Tibial artery (tissue), 4 donors: ENCODE data around the gene HADHA.

Experiments
- DNase-seq, 2 donors: peaks; one replicate each; pipeline ENCODE4 v3.0.0-alpha.2; 2019
- H3K27ac ChIP-seq, 2 donors: fragments of 200-600 bp; sonication (generic) in 1 of 2; 1 replicate in 1 of 2; 2 replicates in 1 of 2; pipeline ENCODE4 v1.5.1; 2018 to 2019; ENCODE audit warnings: mild to moderate bottlenecking in 1 of 2
- H3K27me3 ChIP-seq, 2 donors: fragments of 200-600 bp; sonication (generic) in 1 of 2; one replicate each; pipeline versions ENCODE4 v1.5.1 to v1.6.0; 2016 to 2019
- H3K36me3 ChIP-seq, 3 donors: fragments of 200-600 bp; sonication (generic) in 2 of 3; one replicate each; pipeline ENCODE4 v1.5.1; 2016 to 2019; ENCODE audit warnings: mild to moderate bottlenecking in 2 of 3
- H3K4me1 ChIP-seq, 4 donors: fragments of 200-600 bp; sonication (generic) in 2 of 4; 1 replicate in 3 of 4; 2 replicates in 1 of 4; pipeline ENCODE4 v1.5.1; 2016 to 2019
- H3K4me3 ChIP-seq, 2 donors: fragments of 200-600 bp; sonication (generic) in 1 of 2; 1 replicate in 1 of 2; 2 replicates in 1 of 2; pipeline ENCODE4 v1.5.1; 2018 to 2019; ENCODE audit warnings: mild to moderate bottlenecking in 2 of 2
- H3K9me3 ChIP-seq, 3 donors: fragments of 200-600 bp; sonication (generic) in 1 of 3; one replicate each; pipeline ENCODE4 v1.5.1; 2016 to 2019
- CTCF ChIP-seq, 2 experiments: fragments of 200-600 bp in 1 of 2; fragments of 450-650 bp in 1 of 2; IDR thresholded peaks; one replicate each; pipeline ENCODE4 v1.5.1; 2017 to 2019; ENCODE audit warnings: antibody characterized with exemption in 2 of 2, mild to moderate bottlenecking in 1 of 2, moderate library complexity in 1 of 2
- intact Hi-C: fragments of 100-400 bp; cut with DNase I; formaldehyde crosslinking; loops from one replicate; pipeline ENCODE4 v1.15.0; 2023; ENCODE audit warnings: low total_unique reads

The HADHA gene

DNA sequence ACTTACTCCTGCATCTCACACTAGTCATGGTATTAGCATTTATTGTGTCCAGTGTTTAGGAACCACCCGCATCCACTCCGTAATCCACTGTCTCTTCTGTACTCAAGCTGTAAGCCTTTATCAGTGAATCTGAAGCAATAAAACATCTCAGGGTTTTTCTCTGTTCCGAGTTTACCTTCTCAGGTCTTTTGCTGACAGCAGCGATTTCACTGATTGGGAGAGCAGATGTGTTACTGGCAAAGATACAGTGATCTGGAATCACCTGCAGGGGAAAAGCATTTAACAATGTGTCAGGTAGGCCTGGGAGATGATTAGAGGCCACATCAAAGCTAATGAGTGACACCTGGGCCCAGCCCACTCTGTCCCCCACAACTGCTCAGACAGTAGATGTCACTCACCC is 46.9 kb downstream of the HADHA start:
- no peaks in the 10 kb centered on the region for H3K27me3 ChIP-seq
- H3K9me3 ChIP-seq, result no peaks in the 10 kb centered on the region
- no peak overlapping the region for H3K27ac ChIP-seq
- intact Hi-C loops, result no loop called here
- no peak for DNase-seq
- H3K36me3 ChIP-seq, result peaks cover 83 to 100% (median 86%) of the 10 kb centered on the region in 3 donors
- H3K4me3 ChIP-seq, result no peak overlapping the region
- H3K4me1 ChIP-seq, result no peaks in the 10 kb centered on the region
- no peak for TF ChIP-seq CTCF (IDR thresholded peaks at IDR 0.05)

GRCh38 chr2:26196683-26197418 is 47.6 kb downstream of the HADHA start:
- no peak overlapping the region for H3K27ac ChIP-seq
- no peaks in the 10 kb centered on the region for H3K9me3 ChIP-seq
- no peak for TF ChIP-seq CTCF (IDR thresholded peaks at IDR 0.05)
- intact Hi-C loops, result no loop called here
- H3K4me1 ChIP-seq, result no peaks in the 10 kb centered on the region
- H3K4me3 ChIP-seq, result no peak overlapping the region
- no peak for DNase-seq
- H3K36me3 ChIP-seq, result peaks cover 80 to 100% (median 81%) of the 10 kb centered on the region in 3 donors
- no peaks in the 10 kb centered on the region for H3K27me3 ChIP-seq

- intact Hi-C loops, result no loop called here
- DNase-seq, result no peak
- H3K36me3 ChIP-seq, result peaks cover 64 to 100% (median 83%) of the 10 kb centered on the region in 3 donors
These were observed 49.1 kb downstream of the HADHA start for GRCh38 chr2:26195040-26195984.

DNA sequence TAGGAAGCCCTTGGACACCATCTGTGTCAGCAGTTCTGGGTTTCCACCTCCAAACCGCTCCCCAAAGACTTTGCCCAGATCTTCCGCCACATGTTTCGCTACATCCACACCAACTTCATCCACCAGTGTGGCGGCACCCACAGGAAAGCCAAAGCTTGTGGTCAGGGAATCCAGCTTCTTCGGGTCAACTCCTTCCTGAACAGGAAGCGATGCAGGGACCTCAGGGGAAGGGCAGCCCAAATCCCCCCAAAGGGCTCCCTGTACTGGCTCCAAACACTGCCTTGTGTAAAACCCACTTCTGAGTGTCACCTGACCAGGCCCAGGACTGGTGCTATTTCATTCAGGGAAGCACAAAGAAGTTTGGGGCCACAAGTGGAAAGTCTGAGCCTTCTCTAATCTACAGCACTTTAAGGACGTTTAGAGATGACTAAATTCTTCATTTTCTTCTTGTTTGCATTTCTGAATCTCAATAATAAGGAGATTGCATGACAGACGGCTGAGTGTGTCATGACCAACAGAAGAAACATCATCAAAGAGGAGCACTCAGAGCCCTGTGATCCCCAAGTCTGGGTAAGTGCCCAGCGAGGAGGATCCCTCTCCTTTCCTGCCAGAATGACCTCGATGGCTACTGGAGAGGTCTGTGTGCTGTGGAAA is 50.7 kb downstream of the HADHA start:
- Histone ChIP-seq H3K4me3 (no peak overlapping the region), H3K4me1 (no peaks in the 10 kb centered on the region), H3K27me3 (no peaks in the 10 kb centered on the region), H3K9me3 (no peaks in the 10 kb centered on the region), H3K36me3 (peaks cover 51 to 91% (median 68%) of the 10 kb centered on the region in 3 donors), H3K27ac (no peak overlapping the region)
- intact Hi-C loops, result no loop called here
- no peak for DNase-seq
- TF ChIP-seq CTCF (IDR thresholded peaks at IDR 0.05), result no peak

More at GRCh38 chr2:26195040-26195984, 49.1 kb downstream of the HADHA start:
- H3K4me1 ChIP-seq, result no peaks in the 10 kb centered on the region
- no peak overlapping the region for H3K4me3 ChIP-seq
- H3K27ac ChIP-seq, result no peak overlapping the region
- no peak for TF ChIP-seq CTCF (IDR thresholded peaks at IDR 0.05)
- no peaks in the 10 kb centered on the region for H3K27me3 ChIP-seq
- no peaks in the 10 kb centered on the region for H3K9me3 ChIP-seq

DNA sequence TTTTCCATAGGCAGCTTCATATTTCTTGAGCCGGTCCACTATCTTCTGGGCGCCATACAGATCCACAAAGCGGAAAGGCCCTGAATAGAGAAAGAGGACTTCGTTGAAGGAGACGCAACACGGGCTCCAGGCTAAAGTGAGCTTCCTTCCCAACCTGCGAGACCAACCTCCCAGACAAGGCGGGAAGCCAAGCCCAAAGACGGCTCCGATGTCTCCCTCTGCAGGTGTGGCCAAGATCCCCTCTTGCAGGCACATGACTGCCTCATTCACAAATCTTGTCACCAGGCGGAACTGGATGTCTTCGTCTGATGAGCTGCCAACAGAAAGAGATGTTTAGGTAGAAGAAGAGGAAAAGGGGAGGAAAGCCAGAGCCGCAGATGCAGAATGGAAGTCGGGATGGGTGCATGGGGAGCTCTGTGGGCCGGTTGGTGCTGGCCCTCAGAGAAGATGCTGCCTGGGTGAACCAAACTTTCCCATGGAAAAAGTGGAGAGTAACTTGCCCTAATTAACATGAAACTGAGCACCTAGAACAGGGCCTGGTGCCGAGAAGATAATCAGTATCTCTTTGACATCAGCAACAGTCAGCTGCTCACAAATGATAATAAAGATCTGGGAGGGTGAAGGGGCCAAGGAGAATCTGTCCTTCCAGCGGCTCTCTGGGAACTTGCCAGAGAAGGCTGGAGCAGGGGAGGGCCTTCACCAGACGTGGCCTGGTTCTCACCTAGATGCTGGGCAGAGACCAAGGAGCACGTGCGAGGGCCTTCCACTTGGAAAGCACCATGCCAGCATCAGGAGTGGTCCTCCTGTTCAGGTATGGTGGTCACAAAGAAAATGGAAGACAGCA is 52.9 kb downstream of the HADHA start:
- no peak for DNase-seq
- no peaks in the 10 kb centered on the region for H3K4me1 ChIP-seq
- H3K27ac ChIP-seq, result no peak overlapping the region
- no peak for TF ChIP-seq CTCF (IDR thresholded peaks at IDR 0.05)
- intact Hi-C loops, result no loop called here
- H3K9me3 ChIP-seq, result no peaks in the 10 kb centered on the region
- H3K4me3 ChIP-seq, result no peak overlapping the region
- H3K27me3 ChIP-seq, result no peaks in the 10 kb centered on the region
- peaks cover 32 to 70% (median 53%) of the 10 kb centered on the region in 3 donors for H3K36me3 ChIP-seq
